Upper lobe of left lung (tissue), 4 donors: ENCODE measurements around the gene DNTT.

Experiments
- CTCF ChIP-seq, 6 experiments: fragments of 450-650 bp in 4 of 6; fragments of 200-600 bp in 2 of 6; sonication (generic) in 2 of 6; IDR thresholded peaks; one replicate each; pipeline ENCODE4 v1.5.1; 2016 to 2019; ENCODE audit warnings: antibody characterized with exemption in 6 of 6
- EP300 ChIP-seq, 4 donors: sonication (generic); formaldehyde crosslinking; IDR thresholded peaks; one replicate each; pipeline ENCODE4 v1.5.1; 2017; ENCODE audit warnings: antibody characterized with exemption in 4 of 4, control low read depth in 2 of 4
- POLR2A ChIP-seq, 4 donors: fragments of 450-650 bp; IDR thresholded peaks; one replicate each; pipeline ENCODE4 v1.5.1; 2016 to 2017; ENCODE audit warnings: antibody characterized with exemption in 4 of 4, mild to moderate bottlenecking in 2 of 4
- POLR2AphosphoS5 ChIP-seq, 2 donors: sonication (generic); formaldehyde crosslinking; IDR thresholded peaks; one replicate each; pipeline ENCODE4 v1.5.1; 2017; ENCODE audit warnings: antibody characterized with exemption in 2 of 2

- no peak for TF ChIP-seq CTCF (IDR thresholded peaks at IDR 0.05)
- peak in 1 of 2 donors; percentile 72 for TF ChIP-seq POLR2AphosphoS5 (IDR thresholded peaks at IDR 0.05)
- peak in 2 of 4 donors; percentile 31 to 66 for TF ChIP-seq POLR2A (IDR thresholded peaks at IDR 0.05)
- TF ChIP-seq EP300 (IDR thresholded peaks at IDR 0.05), result peak in 1 of 4 donors; percentile 42
Measured at GRCh38 chr10:96271016-96271815, 33.0 kb upstream of the DNTT start, which contains the start of gene BLNK.
